K562 (cell line): ENCODE data around the gene YPEL5. TPM values are rescaled to one million over a fixed set of nuclear protein-coding genes. Genes with fewer than 3 reads are reported as not detected.

Source experiments
- C11orf30 ChIP-seq: fragments of 450-650 bp; IDR thresholded peaks from 2 replicates; pipeline ENCODE4 v1.6.1; 2016; ENCODE audit warnings: low read depth, mild to moderate bottlenecking
- CREB3 ChIP-seq: fragments of 450-650 bp; conservative IDR thresholded peaks from 2 replicates; pipeline ENCODE4 v1.6.1; 2016; ENCODE audit warnings: missing genetic modification characterization, low read depth, mild to moderate bottlenecking, missing compliant biosample characterization, moderate library complexity
- DACH1 ChIP-seq: fragments of 450-650 bp; IDR thresholded peaks from 2 replicates; pipeline ENCODE4 v1.6.1; 2018; ENCODE audit not compliant: partially characterized antibody
- GTF2E2 ChIP-seq: fragments of 200-800 bp; sonication (Bioruptor generic); IDR thresholded peaks from 2 replicates; pipeline ENCODE4 v1.6.1; 2016; ENCODE audit warnings: missing genetic modification characterization, missing compliant biosample characterization
- HMG20B ChIP-seq: fragments of 250-450 bp; sonication (Bioruptor Pico); IDR thresholded peaks from 2 replicates; pipeline ENCODE4 v1.5.0; 2021; ENCODE audit warnings: mild to moderate bottlenecking
- HMGXB4 ChIP-seq: sonication (generic); formaldehyde crosslinking; IDR thresholded peaks from 2 replicates; pipeline ENCODE4 v1.8.1; 2023; ENCODE audit warnings: mild to moderate bottlenecking, missing genetic modification reagents
- IRF9 ChIP-seq: fragments of 450-650 bp; IDR thresholded peaks from 2 replicates; pipeline ENCODE4 v1.6.1; 2016; ENCODE audit warnings: missing biosample characterization, missing genetic modification characterization
- KDM2B ChIP-seq: fragments of 250-450 bp; sonication (Bioruptor Pico); IDR thresholded peaks from 2 replicates; pipeline ENCODE4 v1.8.0; 2021; ENCODE audit warnings: mild to moderate bottlenecking, moderate library complexity
- KDM5B ChIP-seq: fragments of 200-600 bp; sonication (generic); IDR thresholded peaks from 2 replicates; pipeline ENCODE4 v1.6.1; 2012; ENCODE audit warnings: low read depth, mild to moderate bottlenecking, moderate library complexity, low read length, control low read depth, inconsistent platforms; ENCODE audit not compliant: insufficient replicate concordance
- MAFF ChIP-seq: IDR thresholded peaks from 2 replicates; pipeline ENCODE4 v1.6.1; 2012; ENCODE audit warnings: low read length, improper control_type of control experiment
- MEF2D ChIP-seq: conservative IDR thresholded peaks from 2 replicates; pipeline ENCODE4 v1.6.1; 2016; ENCODE audit warnings: low read depth, missing genetic modification characterization, missing compliant biosample characterization
- MYNN ChIP-seq, 2 experiments: sonication (generic); formaldehyde crosslinking in 1 of 2; IDR thresholded peaks; 2 replicates each; pipeline versions ENCODE4 v1.5.0 to v1.6.1; 2016 to 2020; ENCODE audit warnings: antibody characterized with exemption in 1 of 2, missing genetic modification reagents in 1 of 2
- NBN ChIP-seq: fragments of 450-650 bp; IDR thresholded peaks from 2 replicates; pipeline ENCODE4 v1.6.1; 2016; ENCODE audit warnings: low read depth, mild to moderate bottlenecking
- NCOA6 ChIP-seq: fragments of 450-650 bp; IDR thresholded peaks from 2 replicates; pipeline ENCODE4 v1.6.1; 2017; ENCODE audit warnings: mild to moderate bottlenecking
- PHB ChIP-seq: fragments of 250-450 bp; sonication (Bioruptor Pico); IDR thresholded peaks from 2 replicates; pipeline ENCODE4 v1.5.0; 2021
- SMAD2 ChIP-seq: fragments of 150-350 bp; IDR thresholded peaks from 2 replicates; pipeline ENCODE4 v1.6.1; 2014; ENCODE audit warnings: low read depth, mild to moderate bottlenecking, low read length
- SMARCA5 ChIP-seq: fragments of 450-650 bp; IDR thresholded peaks from 2 replicates; pipeline ENCODE4 v1.6.1; 2016
- ZBTB5 ChIP-seq: fragments of 450-650 bp; IDR thresholded peaks from 2 replicates; pipeline ENCODE4 v1.6.1; 2017; ENCODE audit warnings: antibody characterized with exemption
- ZNF175 ChIP-seq: fragments of 200-800 bp; sonication (Bioruptor generic); IDR thresholded peaks from 2 replicates; pipeline ENCODE4 v1.6.1; 2016; ENCODE audit warnings: low read depth, mild to moderate bottlenecking, missing genetic modification characterization, missing compliant biosample characterization
- ZNF23 ChIP-seq: fragments of 250-450 bp; sonication (Bioruptor Pico); IDR thresholded peaks from 2 replicates; pipeline ENCODE4 v1.4.0; 2020; ENCODE audit warnings: mild to moderate bottlenecking
- ZNF277 ChIP-seq: fragments of 250-450 bp; sonication (Bioruptor Pico); IDR thresholded peaks from 2 replicates; pipeline ENCODE4 v1.8.0; 2022; ENCODE audit warnings: inconsistent platforms, mild to moderate bottlenecking, moderate library complexity, borderline replicate concordance
- polyA plus RNA-seq, 8 experiments: library from polyadenylated mRNA; depleted of rRNA in 4 of 8; stranded (reverse) in 5 of 8; unstranded in 3 of 8; fragments of >200 nt; fragmentation: Nextera tagmentation in 2 of 8; fragmentation: Illumina TruSeq in 1 of 8; extraction: Ambion mirVana in 2 of 8; extraction: Trizol in 1 of 8; gene quantifications; 2 replicates each; pipeline versions ENCODE4 v1.2.1 to v1.2.3, GENCODE V29; 2011 to 2014; ENCODE audit warnings: inconsistent platforms in 1 of 8, missing spikeins in 1 of 8
- total RNA-seq, 7 experiments: library from RNA; depleted of rRNA in 6 of 7; stranded (reverse); fragments of >200 nt in 6 of 7; fragmentation: Illumina TruSeq in 2 of 7; extraction: Trizol in 2 of 7; gene quantifications; 2 replicates each; pipeline versions ENCODE4 v1.2.1 to v1.2.3, GENCODE V29; 2011 to 2021; ENCODE audit warnings: low replicate concordance in 1 of 7
- TF ChIP-seq, protein P1 (sequence below): fragments of 450-650 bp; formaldehyde crosslinking; IDR thresholded peaks from 2 replicates; pipeline ENCODE4 v1.4.0; 2022; ENCODE audit warnings: mild to moderate bottlenecking, moderate library complexity

The YPEL5 gene
- total and polyA plus RNA-seq, 9 of the 15 experiments (the other 6 are each of a cell fraction or from before 2014, with no cell fraction given): 5.4 to 34.4 (median 12.3) TPM

DNA sequence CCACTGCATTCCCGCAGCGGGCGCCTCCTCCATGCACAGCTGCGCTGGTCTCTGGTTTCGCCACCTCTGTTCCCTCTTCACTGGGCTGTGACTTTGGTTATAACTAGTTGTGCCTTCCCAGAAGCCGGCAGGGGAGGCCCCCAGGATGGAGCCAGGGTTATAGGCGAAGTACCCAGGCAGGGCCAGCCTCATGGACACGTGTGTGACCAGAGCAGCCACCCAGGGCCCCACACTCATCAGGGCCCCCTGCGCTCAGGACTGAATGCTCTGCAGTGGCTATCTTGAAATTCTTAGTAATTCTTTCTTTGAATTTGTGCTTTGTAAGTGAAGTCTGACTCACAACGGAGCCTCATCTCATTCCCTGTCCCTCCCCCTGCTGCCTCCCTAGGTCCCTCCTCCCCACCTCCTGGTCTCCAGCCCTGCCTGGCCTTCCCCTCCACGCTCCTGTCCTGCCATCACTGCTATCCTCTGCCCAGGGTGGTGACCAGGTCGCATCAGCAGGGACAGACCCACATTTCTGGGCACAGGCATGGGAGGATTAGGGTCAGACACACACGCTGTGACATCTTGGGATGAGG, 46.4 kb downstream of the YPEL5 start (continued):
- TF ChIP-seq HMGXB4 (CRISPR knock-in tag) (no peak), DACH1 (no peak), PHB (CRISPR knock-in tag) (no peak), SMARCA5 (no peak), HMG20B (CRISPR knock-in tag) (no peak), IRF9 (tag) (no peak), GTF2E2 (tag) (no peak), MEF2D (tag) (no peak), MAFF (no peak), KDM2B (no peak), KDM5B (peak; percentile 45), ZNF175 (CRISPR knock-in tag) (no peak), SMAD2 (no peak), ZNF23 (CRISPR knock-in tag) (no peak), ZBTB5 (no peak), ZNF277 (CRISPR knock-in tag) (no peak), NBN (peak; percentile 57), NCOA6 (no peak), MYNN (IDR thresholded peaks at IDR 0.05) (no peak; the same call in 1 of the 2 replicates), MYNN (CRISPR knock-in tag; IDR thresholded peaks at IDR 0.05) (no peak), CREB3 (no peak), C11orf30 (no peak)
- TF ChIP-seq, protein P1, sequence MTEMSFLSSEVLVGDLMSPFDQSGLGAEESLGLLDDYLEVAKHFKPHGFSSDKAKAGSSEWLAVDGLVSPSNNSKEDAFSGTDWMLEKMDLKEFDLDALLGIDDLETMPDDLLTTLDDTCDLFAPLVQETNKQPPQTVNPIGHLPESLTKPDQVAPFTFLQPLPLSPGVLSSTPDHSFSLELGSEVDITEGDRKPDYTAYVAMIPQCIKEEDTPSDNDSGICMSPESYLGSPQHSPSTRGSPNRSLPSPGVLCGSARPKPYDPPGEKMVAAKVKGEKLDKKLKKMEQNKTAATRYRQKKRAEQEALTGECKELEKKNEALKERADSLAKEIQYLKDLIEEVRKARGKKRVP (CRISPR knock-in tag): no peak
